Measurements from ENCODE around the gene SPATA9. TPM values are rescaled to one million over a fixed set of nuclear protein-coding genes. Genes with fewer than 3 reads are reported as not detected.

SPATA9 gene
- total and polyA plus RNA-seq, 9 of the 15 experiments (the other 6 are each of a cell fraction or from before 2014, with no cell fraction given): 0.16 to 5.5 (median 0.39) TPM; not detected in 3

DNA sequence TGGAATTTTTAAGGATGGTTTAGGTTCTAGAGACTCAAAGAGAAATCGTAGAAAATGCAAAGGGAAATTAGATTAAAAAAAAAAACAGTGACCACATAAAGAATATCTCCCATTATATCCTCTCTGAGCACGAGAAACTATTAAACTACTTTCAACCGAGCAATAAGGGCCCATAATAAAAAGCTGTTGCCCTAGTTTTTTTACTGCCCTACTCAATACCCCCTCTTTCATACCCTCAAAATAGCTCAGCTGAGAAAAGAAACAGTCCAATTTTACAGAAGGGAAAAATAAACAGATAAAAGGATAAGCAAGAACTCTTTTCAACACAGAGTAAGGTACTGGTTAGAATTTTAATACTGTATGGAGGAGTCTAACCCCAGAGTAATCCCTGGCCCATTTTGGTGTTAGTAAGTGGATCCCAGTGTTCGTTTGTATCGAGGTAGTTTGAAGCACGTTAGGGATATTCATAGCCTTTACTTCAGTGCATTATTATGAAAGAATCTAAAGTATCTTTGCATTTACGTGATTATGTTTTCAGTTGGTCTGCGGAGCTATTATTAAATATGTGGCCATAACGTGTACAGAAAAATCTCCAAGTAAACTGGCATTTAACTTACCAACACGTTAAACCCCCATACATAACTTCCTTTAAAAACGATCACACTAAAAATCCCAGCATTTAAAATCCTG, 47.4 kb upstream of the SPATA9 start (continued):
- TF ChIP-seq, protein P1, sequence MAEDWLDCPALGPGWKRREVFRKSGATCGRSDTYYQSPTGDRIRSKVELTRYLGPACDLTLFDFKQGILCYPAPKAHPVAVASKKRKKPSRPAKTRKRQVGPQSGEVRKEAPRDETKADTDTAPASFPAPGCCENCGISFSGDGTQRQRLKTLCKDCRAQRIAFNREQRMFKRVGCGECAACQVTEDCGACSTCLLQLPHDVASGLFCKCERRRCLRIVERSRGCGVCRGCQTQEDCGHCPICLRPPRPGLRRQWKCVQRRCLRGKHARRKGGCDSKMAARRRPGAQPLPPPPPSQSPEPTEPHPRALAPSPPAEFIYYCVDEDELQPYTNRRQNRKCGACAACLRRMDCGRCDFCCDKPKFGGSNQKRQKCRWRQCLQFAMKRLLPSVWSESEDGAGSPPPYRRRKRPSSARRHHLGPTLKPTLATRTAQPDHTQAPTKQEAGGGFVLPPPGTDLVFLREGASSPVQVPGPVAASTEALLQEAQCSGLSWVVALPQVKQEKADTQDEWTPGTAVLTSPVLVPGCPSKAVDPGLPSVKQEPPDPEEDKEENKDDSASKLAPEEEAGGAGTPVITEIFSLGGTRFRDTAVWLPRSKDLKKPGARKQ (CRISPR knock-in tag; IDR thresholded peaks at IDR 0.05): 0 out of 2 replicates have a peak, but pooled peaks have one; percentile 35
- TF ChIP-seq, protein P2, sequence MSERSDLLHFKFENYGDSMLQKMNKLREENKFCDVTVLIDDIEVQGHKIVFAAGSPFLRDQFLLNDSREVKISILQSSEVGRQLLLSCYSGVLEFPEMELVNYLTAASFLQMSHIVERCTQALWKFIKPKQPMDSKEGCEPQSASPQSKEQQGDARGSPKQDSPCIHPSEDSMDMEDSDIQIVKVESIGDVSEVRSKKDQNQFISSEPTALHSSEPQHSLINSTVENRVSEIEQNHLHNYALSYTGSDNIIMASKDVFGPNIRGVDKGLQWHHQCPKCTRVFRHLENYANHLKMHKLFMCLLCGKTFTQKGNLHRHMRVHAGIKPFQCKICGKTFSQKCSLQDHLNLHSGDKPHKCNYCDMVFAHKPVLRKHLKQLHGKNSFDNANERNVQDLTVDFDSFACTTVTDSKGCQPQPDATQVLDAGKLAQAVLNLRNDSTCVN (CRISPR knock-in tag; IDR thresholded peaks at IDR 0.05): 0 out of 2 replicates have a peak, but pooled peaks have one; percentile 62
- TF ChIP-seq, protein P3, sequence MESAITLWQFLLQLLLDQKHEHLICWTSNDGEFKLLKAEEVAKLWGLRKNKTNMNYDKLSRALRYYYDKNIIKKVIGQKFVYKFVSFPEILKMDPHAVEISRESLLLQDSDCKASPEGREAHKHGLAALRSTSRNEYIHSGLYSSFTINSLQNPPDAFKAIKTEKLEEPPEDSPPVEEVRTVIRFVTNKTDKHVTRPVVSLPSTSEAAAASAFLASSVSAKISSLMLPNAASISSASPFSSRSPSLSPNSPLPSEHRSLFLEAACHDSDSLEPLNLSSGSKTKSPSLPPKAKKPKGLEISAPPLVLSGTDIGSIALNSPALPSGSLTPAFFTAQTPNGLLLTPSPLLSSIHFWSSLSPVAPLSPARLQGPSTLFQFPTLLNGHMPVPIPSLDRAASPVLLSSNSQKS (CRISPR knock-in tag; IDR thresholded peaks at IDR 0.05): no peak
- no peak for TF ChIP-seq TSC22D4 (tag; IDR thresholded peaks at IDR 0.05)
- TF ChIP-seq ZNF696 (CRISPR knock-in tag; conservative IDR thresholded peaks at IDR 0.05): 0 out of 2 replicates have a peak, but pooled peaks have one; percentile 60
- TF ChIP-seq SUPT5H (IDR thresholded peaks at IDR 0.05): peak; percentile 47
- TF ChIP-seq BRD9 (IDR thresholded peaks at IDR 0.05; ENCODE audit: low read depth, partially characterized antibody): no peak
- TF ChIP-seq COPS2 (conservative IDR thresholded peaks at IDR 0.05): no peak
- TF ChIP-seq ZNF717 (CRISPR knock-in tag; IDR thresholded peaks at IDR 0.05): peak; percentile 87; the same call in 1 of the 2 replicates
- TF ChIP-seq ZNF584 (CRISPR knock-in tag; IDR thresholded peaks at IDR 0.05; ENCODE audit: low read depth): 0 out of 2 replicates have a peak, but pooled peaks have one; percentile 21
- TF ChIP-seq, protein P4, sequence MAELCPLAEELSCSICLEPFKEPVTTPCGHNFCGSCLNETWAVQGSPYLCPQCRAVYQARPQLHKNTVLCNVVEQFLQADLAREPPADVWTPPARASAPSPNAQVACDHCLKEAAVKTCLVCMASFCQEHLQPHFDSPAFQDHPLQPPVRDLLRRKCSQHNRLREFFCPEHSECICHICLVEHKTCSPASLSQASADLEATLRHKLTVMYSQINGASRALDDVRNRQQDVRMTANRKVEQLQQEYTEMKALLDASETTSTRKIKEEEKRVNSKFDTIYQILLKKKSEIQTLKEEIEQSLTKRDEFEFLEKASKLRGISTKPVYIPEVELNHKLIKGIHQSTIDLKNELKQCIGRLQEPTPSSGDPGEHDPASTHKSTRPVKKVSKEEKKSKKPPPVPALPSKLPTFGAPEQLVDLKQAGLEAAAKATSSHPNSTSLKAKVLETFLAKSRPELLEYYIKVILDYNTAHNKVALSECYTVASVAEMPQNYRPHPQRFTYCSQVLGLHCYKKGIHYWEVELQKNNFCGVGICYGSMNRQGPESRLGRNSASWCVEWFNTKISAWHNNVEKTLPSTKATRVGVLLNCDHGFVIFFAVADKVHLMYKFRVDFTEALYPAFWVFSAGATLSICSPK (IDR thresholded peaks at IDR 0.05; ENCODE audit: borderline replicate concordance): no peak
- TF ChIP-seq, protein P5, sequence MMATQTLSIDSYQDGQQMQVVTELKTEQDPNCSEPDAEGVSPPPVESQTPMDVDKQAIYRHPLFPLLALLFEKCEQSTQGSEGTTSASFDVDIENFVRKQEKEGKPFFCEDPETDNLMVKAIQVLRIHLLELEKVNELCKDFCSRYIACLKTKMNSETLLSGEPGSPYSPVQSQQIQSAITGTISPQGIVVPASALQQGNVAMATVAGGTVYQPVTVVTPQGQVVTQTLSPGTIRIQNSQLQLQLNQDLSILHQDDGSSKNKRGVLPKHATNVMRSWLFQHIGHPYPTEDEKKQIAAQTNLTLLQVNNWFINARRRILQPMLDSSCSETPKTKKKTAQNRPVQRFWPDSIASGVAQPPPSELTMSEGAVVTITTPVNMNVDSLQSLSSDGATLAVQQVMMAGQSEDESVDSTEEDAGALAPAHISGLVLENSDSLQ (IDR thresholded peaks at IDR 0.05): no peak
- no peak for TF ChIP-seq CHD2 (IDR thresholded peaks at IDR 0.05; ENCODE audit: low read depth, low read length)
- TF ChIP-seq, protein P6, sequence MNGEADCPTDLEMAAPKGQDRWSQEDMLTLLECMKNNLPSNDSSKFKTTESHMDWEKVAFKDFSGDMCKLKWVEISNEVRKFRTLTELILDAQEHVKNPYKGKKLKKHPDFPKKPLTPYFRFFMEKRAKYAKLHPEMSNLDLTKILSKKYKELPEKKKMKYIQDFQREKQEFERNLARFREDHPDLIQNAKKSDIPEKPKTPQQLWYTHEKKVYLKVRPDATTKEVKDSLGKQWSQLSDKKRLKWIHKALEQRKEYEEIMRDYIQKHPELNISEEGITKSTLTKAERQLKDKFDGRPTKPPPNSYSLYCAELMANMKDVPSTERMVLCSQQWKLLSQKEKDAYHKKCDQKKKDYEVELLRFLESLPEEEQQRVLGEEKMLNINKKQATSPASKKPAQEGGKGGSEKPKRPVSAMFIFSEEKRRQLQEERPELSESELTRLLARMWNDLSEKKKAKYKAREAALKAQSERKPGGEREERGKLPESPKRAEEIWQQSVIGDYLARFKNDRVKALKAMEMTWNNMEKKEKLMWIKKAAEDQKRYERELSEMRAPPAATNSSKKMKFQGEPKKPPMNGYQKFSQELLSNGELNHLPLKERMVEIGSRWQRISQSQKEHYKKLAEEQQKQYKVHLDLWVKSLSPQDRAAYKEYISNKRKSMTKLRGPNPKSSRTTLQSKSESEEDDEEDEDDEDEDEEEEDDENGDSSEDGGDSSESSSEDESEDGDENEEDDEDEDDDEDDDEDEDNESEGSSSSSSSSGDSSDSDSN (IDR thresholded peaks at IDR 0.05; ENCODE audit: borderline replicate concordance in 1 of 2, low read depth in 2 of 2, low read length in 2 of 2): 0 out of 4 replicates have a peak, but pooled peaks of 1 of the 2 experiments have one; percentile 19
- TF ChIP-seq ZSCAN32 (CRISPR knock-in tag; IDR thresholded peaks at IDR 0.05): peak; percentile 65; the same call in 1 of the 2 replicates
- TF ChIP-seq RFX7 (CRISPR knock-in tag; IDR thresholded peaks at IDR 0.05): peak; percentile 92; the same call in 1 of the 2 replicates
- TF ChIP-seq ZSCAN29 (IDR thresholded peaks at IDR 0.05): 0 out of 2 replicates have a peak, but pooled peaks have one; percentile 30
- TF ChIP-seq GABPB2 (CRISPR knock-in tag; conservative IDR thresholded peaks at IDR 0.05): 0 out of 2 replicates have a peak, but pooled peaks have one; percentile 59
